A673 (cell line): ENCODE data around the gene VSTM1. TPM values are rescaled to one million over a fixed set of nuclear protein-coding genes. Genes with fewer than 3 reads are reported as not detected.

Experiments used
- BruUV-seq: library from RNA; stranded (reverse); fragments of 400-500 nt; replicated peaks from 2 replicates; lab custom pipeline; 2021; lab: Mats Ljungman, UMichigan
- CTCF ChIA-PET: fragments of 300-600 bp; sonication (Branson Sonifier 250); formaldehyde crosslinking; loops from one replicate; lab custom pipeline; 2022; ENCODE audit warnings: antibody characterized with exemption; lab: Charles Lee
- POLR2A ChIA-PET: fragments of 300-600 bp; sonication (Branson Sonifier 250); formaldehyde crosslinking; loops from one replicate; lab custom pipeline; 2022; ENCODE audit warnings: antibody characterized with exemption; ENCODE audit not compliant: low non-redundant PET; lab: Charles Lee
- DNase-seq: peaks from one replicate; pipeline ENCODE4 v3.0.0-alpha.2; 2015; ENCODE audit warnings: low spot score
- H3K27ac ChIP-seq: fragments of 200-600 bp; sonication (generic); 2 replicates; pipeline ENCODE4 v1.5.1; 2016; ENCODE audit warnings: mixed run types, low read depth, mild to moderate bottlenecking, mixed read lengths, antibody characterized with exemption, low read length; ENCODE audit not compliant: poor library complexity, severe bottlenecking
- H3K27me3 ChIP-seq: fragments of 200-600 bp; sonication (generic); replicated peaks from 2 replicates; pipeline ENCODE4 v1.6.1; 2017; ENCODE audit warnings: mixed run types, low read depth, mild to moderate bottlenecking, mixed read lengths, antibody characterized with exemption, low read length; ENCODE audit not compliant: insufficient read depth, poor library complexity
- H3K36me3 ChIP-seq: fragments of 200-600 bp; sonication (generic); 2 replicates; pipeline ENCODE4 v1.6.1; 2016; ENCODE audit warnings: mixed run types, mild to moderate bottlenecking, mixed read lengths, antibody characterized with exemption, low read length; ENCODE audit not compliant: insufficient read depth, poor library complexity, severe bottlenecking
- H3K4me1 ChIP-seq: fragments of 200-600 bp; sonication (generic); 2 replicates; pipeline ENCODE4 v1.6.1; 2017; ENCODE audit warnings: mixed run types, mild to moderate bottlenecking, mixed read lengths, antibody characterized with exemption, low read length; ENCODE audit not compliant: insufficient read depth, poor library complexity, severe bottlenecking
- H3K4me3 ChIP-seq: fragments of 200-600 bp; sonication (generic); 2 replicates; pipeline ENCODE4 v1.5.1; 2016; ENCODE audit warnings: low read depth, mixed run types, mild to moderate bottlenecking, mixed read lengths, low read length; ENCODE audit not compliant: poor library complexity, severe bottlenecking
- H3K9me3 ChIP-seq: fragments of 200-600 bp; sonication (generic); 2 replicates; pipeline ENCODE4 v1.6.1; 2016; ENCODE audit warnings: mixed run types, low read depth, mild to moderate bottlenecking, mixed read lengths, antibody characterized with exemption, low read length; ENCODE audit not compliant: poor library complexity, severe bottlenecking
- CTCF ChIP-seq: fragments of 300-800, 200-600 bp; sonication (generic); conservative IDR thresholded peaks from 2 replicates; pipeline ENCODE4 v1.5.1; 2017; ENCODE audit warnings: low read depth, mild to moderate bottlenecking, antibody characterized with exemption, low read length, moderate library complexity, mixed read lengths
- EZH2 ChIP-seq: fragments of 200-600 bp; sonication (generic); IDR thresholded peaks from 2 replicates; pipeline ENCODE4 v1.6.1; 2017; ENCODE audit warnings: borderline replicate concordance, low read depth, mild to moderate bottlenecking, mixed read lengths, antibody characterized with exemption, low read length; ENCODE audit not compliant: poor library complexity, severe bottlenecking
- intact Hi-C: fragments of 100-400 bp; cut with micrococcal nuclease; formaldehyde crosslinking; loops from one replicate; pipeline ENCODE4 v1.10.0; 2022; ENCODE audit not compliant: unreplicated experiment
- total RNA-seq: library from RNA; stranded (reverse); gene quantifications from 2 replicates; pipeline ENCODE4 v1.2.3, GENCODE V29; 2021

Gene VSTM1
- total RNA-seq, 1 experiment from 2014 or later = not detected

GRCh38 chr19:54029301-54029700, 34.4 kb downstream of the VSTM1 start:
- no peaks in the 10 kb centered on the region for H3K27me3 ChIP-seq
- no TSS peak for BruUV-seq
- no peak overlapping the region for H3K4me3 ChIP-seq
- intact Hi-C loops = no loop called here
- H3K4me1 ChIP-seq = no peaks in the 10 kb centered on the region
- H3K9me3 ChIP-seq = no peaks in the 10 kb centered on the region
- no peak for DNase-seq
- no peak overlapping the region for H3K27ac ChIP-seq
- H3K36me3 ChIP-seq = no peaks in the 10 kb centered on the region
- CTCF ChIA-PET = interaction anchor here (0.5 to 1.7 kb wide), 9 partner anchors 35 to 243 kb away, joined by 3 to 29 read pairs (median 5); partner anchors contain the start of genes MYADM and PRKCG
- POLR2A ChIA-PET = no interaction called here
- TF ChIP-seq CTCF = no peak
- no peak for TF ChIP-seq EZH2

- ChIA-PET CTCF (no interaction called here), POLR2A (interaction anchor here (0.5 kb wide), 1 partner anchor 92 kb away, joined by 5 read pairs; no protein-coding TSS in a partner anchor)
- no peaks in the 10 kb centered on the region for H3K9me3 ChIP-seq
- H3K4me1 ChIP-seq = peaks cover 7% of the 10 kb centered on the region
- no peaks in the 10 kb centered on the region for H3K36me3 ChIP-seq
- H3K4me3 ChIP-seq = no peak overlapping the region
- intact Hi-C loops = no loop called here
- no peak overlapping the region for H3K27ac ChIP-seq
- no peaks in the 10 kb centered on the region for H3K27me3 ChIP-seq
- no peak for TF ChIP-seq EZH2
- no peak for DNase-seq
- BruUV-seq = no TSS peak
Observed at GRCh38 chr19:54026656-54027055, 37.0 kb downstream of the VSTM1 start.

GRCh38 chr19:54024660-54025059, 39.0 kb downstream of the VSTM1 start:
- no TSS peak for BruUV-seq
- H3K4me3 ChIP-seq = no peak overlapping the region
- H3K4me1 ChIP-seq = peaks cover 10% of the 10 kb centered on the region
- no peak overlapping the region for H3K27ac ChIP-seq
- H3K27me3 ChIP-seq = no peaks in the 10 kb centered on the region
- POLR2A ChIA-PET = no interaction called here
- H3K36me3 ChIP-seq = no peaks in the 10 kb centered on the region
- H3K9me3 ChIP-seq = no peaks in the 10 kb centered on the region
- TF ChIP-seq CTCF (no peak), EZH2 (no peak)
- DNase-seq = no peak
- CTCF ChIA-PET = interaction anchor here (0.7 kb wide), 1 partner anchor 10 kb away, joined by 4 read pairs; no protein-coding TSS in a partner anchor
- intact Hi-C loops = loop anchor here (1.0 kb wide), 2 partner anchors 118 to 182 kb away; no protein-coding TSS in a partner anchor

GRCh38 chr19:54023191-54023590, 40.5 kb downstream of the VSTM1 start:
- TF ChIP-seq EZH2 (no peak), CTCF (no peak)
- ChIA-PET POLR2A (no interaction called here), CTCF (interaction anchor here (1.1 to 1.3 kb wide), 4 partner anchors 116 to 230 kb away, joined by 3 to 4 read pairs (median 4); no protein-coding TSS in a partner anchor)
- no peak for DNase-seq
- no TSS peak for BruUV-seq
- Histone ChIP-seq H3K36me3 (no peaks in the 10 kb centered on the region), H3K9me3 (no peaks in the 10 kb centered on the region), H3K4me3 (no peak overlapping the region), H3K27ac (no peak overlapping the region), H3K27me3 (no peaks in the 10 kb centered on the region), H3K4me1 (peaks cover 10% of the 10 kb centered on the region)
- intact Hi-C loops = no loop called here
